Activated CD8-positive, alpha-beta memory T cell treated with anti-CD3 and anti-CD28 coated beads, Interleukin-2, amount 50 U/mL, for 24 hours (primary cell): Measurements from ENCODE around the gene DSTN.
A peak's percentile ranks its signal among the peaks of the same experiment; 100 is the strongest.

Experiments used
- DNase-seq: peaks from one replicate; pipeline ENCODE4 v3.0.0-alpha.2; 2020; ENCODE audit errors: extremely low read depth

The DSTN gene

DNA sequence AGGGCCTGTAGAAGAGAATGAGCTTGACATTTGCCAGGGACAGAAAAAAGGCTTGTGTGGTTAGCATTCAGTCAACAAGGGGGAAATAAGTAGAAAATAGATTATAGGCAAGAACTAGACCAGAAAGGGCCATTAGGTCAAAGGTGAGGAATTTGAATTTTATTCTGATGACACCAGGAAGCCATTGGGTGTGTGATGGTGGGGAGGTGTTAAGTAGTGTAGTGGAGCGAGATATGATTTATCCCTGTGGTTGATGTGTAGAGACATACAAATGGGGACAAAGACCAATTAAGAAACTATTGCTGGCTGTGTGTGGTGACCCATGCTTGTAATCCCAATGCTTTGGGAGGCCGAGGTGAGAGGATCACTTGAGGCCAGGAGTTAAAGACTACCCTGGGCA is 11.0 kb downstream of the DSTN start:
- DNase-seq, result no peak

DNA sequence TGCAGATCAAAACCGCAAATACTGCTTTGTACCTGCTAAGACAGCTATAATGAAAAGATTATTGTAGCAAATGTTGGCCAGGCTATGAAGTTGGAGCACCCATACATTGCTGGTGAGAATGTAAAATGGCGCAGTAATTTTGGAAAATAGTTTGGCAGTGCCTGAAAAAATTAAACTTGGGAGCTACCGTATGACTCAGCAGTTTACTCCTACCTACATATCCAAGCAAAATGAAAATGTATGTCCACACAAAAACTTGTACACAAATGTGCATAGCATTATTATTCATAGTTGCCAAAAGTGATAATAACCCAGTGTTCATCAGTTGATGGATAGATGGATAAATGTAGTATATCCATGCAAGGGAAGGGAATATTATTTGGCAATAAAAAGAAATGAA is 13.3 kb downstream of the DSTN start:
- no peak for DNase-seq

DNA sequence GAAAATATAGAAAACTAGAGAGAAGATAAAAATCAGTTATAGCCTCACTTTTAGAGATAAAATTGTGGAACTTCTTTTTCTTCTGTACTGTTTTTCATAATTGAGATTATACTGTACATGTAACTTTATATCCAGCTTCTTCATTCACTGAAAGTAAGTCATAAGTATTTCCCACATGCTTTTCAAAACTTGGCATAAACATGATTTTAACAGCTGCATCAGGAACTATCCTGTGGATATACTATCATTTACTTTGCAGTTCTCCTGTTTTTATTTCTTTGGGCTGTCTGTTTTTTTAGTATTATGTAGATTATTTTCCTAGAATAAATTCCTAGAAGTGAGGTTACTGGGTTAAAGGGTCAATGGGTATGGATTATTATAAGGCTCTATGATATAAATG is 14.8 kb downstream of the DSTN start:
- DNase-seq, result no peak

DNA sequence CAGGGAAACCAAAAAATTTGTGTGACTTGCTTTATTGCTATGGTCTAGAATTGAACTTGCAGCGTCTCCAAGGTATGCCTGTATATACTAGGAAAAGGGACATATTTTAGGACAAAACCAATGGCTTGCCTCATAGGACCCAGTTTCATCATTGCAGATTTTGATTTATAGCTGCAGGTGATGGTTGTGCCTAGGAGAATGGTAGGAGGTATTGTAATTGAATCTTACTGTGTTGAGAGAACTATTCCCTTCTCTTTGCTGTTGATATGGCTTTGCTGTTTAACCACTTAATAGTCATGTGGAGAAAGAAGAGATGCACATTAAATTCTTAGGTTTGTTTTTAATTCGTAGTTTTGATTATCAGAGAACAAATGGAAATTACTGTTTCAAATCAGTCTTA is 16.4 kb downstream of the DSTN start:
- DNase-seq, result no peak

DNA sequence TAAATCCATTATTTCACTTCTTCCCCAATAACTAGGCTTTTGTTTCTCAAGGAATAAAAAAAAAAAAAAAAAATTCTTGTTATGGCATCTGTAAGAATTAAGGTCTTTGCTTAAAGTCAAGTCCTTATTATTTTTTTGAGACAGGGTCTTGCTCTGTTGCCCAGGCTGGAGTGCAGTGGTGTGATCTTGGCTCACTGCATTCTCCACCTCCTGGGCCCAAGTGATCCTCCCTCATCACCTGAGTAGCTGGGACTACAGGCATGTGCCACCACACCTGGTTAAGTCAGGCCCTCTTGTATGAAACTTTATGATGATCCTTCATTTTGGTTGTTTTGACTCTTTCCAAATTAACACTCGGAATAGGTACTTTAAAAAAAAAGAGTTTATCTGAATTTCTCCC is 17.3 kb downstream of the DSTN start:
- no peak for DNase-seq

DNA sequence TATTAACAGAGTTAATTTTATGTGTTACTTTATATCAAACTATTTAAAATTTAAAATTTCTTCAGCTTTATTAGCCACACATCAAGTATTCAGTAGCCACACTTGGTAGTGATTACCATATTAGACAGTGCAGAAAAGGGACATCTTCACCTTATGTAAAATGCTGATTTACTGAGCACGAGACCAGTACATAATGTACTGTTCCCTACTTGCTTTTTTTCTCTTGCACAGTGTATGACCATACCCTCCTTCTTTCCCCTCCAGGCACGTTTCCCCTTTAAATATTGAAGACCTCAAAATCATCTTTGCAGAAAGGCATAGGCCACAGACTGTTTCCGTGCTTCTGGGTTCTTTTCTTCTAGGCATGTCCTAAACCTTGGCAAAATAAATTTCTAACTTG is 17.9 kb downstream of the DSTN start:
- no peak for DNase-seq

DNA sequence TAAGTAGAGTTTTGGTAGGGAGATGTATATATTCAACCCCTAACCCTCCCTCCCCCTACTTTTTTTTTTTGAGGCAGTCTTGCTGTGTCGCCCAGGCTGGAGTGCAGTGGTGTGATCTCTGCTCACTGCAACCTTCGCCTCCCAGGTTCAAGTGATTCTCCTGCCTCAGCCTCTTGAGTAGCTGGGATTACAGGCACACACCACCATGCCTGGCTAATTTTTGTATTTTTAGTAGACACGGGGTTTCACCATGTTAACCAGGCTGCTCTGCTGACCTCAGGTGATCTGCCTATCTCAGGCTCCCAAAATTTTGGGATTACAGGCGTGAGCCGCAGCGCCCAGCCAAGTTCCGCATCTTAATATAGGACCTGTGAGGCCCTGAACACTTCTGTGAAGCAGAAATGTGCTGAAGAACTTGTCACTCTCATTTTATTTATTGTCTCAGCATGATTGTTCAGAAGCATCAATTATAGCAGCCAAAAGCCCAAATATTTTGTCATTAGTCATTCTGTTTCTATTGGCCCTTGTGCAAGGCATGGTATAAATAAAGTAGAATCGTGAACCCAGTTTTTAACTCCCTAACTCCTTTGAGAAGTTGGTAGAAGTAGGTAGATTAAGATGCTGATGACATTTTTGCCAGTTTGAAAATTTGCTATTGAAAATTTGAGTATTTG is 19.4 kb downstream of the DSTN start:
- no peak for DNase-seq

DNA sequence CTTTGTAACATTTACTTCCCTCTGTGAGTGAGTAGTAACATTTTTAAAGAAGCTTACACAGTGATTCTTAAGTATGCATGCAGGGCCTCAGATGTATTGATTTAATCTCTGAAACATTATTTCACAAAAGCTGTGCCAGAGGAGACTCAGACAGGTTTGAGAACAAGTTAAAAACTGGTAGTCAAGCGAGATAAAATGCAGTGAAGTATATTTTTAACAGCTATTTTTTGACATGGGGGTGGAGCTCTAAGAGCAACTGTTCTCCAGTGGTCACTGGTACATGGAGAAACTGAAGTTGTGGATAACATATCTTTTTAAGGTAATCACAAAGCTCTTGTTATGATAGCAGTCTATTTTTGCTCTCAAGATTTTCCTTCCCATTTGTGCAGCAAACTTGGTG is 20.4 kb downstream of the DSTN start:
- no peak for DNase-seq

DNA sequence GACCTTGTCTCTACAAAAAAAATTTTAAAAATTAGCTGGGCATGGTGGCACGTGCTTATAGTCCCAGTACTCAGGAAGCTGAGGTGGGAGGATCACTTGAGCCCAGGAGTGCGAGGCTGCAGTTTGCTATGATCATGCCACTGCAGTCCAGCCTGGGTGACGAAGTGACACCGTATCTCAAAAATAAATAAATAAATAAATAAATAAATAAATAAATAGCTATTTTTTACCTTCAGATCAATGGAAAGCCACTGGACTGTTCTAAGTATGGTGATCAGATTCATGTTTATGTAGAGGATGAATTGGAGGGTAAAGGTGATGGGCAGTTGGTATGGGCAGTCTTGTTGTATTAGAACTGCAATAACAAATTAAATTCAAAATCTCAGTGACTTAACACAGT is 24.0 kb downstream of the DSTN start:
- DNase-seq, result no peak

DNA sequence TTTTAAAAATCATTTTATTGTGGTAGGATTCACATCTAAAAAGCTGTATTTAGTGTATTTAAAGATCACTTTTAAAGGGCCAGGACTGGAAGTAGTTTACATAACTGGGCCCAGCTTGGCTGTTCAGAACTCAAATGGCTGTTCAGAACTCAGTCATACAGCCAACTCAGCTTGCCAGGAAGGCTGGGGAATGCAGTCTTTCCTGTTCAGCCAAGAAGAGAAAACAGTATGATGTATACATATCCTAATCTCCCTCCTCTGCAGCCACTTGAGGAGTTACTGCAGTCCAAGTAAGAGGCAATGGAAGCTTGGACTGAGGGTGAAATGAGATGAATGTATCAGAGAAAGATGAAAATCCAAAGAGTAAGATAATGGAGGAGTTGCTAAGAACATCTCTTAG is 24.6 kb downstream of the DSTN start:
- DNase-seq, result no peak

DNA sequence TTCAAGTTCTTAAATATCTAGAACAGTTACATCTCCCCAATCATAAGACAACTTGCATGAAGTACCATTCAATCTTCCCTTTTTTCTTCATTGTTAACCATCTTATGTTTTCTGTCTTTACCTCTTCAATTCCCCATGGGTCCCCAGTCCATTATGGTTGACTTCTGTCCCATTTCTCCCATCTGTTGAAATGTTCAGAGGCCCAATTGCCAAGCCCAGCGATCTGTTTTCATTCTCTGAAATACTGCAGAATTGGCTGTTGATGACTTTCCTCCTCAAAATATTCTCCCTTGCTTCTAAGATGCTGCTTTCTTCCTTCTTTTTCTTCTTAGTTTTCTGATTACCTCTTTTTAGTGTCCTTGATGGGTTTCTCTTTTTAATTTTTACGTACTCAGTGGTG is 26.0 kb downstream of the DSTN start:
- DNase-seq, result no peak

DNA sequence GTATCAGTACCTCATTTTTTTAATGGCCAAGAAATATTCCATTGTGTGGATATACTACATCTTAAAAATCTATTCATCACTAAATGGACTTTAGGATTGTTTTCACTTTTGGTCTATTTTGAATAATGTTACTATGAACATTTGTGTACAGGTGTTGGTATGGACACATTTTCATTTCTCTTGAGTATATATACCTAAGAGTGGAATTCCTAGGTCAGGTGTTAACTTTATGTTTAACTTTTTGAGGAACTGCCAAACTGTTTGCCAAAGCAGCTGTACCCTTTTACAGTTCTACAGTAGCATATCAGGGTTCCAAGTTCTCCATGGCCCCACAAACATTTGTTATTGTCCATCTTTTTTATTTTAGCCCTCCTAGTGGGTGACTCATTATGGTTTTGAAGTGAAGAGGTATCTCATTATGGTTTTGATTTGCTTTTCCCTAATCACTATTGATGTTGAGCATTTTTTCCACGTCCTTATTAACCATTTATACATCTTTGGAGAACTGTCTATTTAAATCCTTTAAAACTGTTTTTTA is 28.2 kb downstream of the DSTN start:
- no peak for DNase-seq

DNA sequence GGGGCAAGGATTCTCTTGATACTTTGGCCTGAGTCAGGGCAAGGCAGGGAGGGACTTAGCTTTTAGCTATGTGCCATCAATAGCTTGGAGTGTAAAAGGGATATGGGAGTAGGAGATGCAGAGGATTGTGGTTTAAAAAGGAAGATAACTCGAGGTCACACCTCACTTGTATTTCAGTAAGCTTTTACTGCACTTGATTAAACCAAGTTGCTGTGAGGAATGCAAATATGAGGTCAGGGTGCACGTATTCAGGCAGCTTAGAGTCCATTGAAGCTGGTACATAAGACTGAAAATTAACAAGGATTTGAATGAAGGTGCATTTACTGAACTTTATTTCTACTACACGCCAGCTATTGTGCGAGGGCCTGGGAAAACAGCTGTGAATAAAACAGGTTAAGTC is 32.1 kb downstream of the DSTN start:
- no peak for DNase-seq

DNA sequence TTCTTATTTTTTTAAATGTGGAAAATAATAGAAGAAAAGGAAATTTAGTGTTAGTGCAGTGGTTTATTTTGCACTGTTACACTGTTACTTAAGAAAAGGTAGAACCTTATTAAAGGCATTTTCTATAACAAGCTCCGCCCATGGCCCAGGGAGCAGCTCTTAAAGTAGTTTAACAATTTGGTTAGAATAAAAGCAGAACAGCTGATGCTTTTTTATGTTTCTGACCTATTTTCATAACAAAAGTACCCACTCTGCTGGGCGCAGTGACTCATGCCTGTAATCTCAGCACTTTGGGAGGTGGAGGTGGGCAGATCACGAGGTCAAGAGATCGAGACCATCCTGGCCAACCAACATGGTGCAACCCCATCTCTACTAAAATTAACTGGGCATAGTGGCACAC is 32.6 kb downstream of the DSTN start:
- no peak for DNase-seq

DNA sequence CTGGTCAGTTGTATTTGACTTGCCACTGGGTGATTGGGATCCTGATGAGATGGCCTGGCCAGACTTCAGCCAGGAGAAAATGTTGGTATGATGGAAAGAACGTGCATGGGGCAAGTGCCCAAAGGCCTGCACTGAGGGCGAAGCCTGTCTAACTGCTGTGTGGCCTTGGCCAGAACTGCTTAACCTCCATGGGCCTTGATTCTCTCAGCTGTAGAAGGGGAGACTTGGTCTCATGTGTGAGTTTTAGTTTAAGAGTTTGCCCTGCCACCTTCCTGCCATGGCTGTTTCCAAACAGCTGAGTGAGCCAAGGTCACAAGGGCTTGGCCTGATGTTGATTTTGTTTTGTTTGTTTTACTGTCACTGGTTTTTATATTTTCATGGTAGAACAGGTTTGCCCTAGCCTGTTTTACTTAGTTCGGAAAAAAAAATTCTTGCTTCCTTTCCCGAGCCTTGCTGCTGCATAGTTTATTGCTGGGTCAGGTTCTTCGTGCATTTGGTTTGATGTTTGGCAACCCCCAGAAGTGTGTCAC is 35.3 kb downstream of the DSTN start:
- DNase-seq, result no peak

DNA sequence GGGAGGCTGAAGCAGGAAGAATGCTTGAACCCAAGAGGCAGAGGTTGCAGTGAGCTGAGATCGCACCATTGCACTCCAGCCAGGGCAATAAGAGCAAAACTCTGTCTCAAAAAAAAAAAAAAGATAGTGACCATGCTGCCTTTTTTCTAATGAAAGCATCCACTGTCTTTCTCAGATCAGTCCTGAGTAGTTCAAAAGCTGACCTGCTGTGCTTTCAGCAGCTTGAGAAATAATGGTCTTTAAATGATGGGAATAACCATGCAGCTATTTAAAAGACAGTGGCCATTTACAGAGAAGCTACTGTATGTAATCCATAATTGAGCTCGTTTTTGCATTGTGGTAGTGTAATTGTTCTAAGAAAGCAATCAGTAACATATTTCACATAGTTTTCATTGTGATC is 36.1 kb downstream of the DSTN start:
- no peak for DNase-seq

DNA sequence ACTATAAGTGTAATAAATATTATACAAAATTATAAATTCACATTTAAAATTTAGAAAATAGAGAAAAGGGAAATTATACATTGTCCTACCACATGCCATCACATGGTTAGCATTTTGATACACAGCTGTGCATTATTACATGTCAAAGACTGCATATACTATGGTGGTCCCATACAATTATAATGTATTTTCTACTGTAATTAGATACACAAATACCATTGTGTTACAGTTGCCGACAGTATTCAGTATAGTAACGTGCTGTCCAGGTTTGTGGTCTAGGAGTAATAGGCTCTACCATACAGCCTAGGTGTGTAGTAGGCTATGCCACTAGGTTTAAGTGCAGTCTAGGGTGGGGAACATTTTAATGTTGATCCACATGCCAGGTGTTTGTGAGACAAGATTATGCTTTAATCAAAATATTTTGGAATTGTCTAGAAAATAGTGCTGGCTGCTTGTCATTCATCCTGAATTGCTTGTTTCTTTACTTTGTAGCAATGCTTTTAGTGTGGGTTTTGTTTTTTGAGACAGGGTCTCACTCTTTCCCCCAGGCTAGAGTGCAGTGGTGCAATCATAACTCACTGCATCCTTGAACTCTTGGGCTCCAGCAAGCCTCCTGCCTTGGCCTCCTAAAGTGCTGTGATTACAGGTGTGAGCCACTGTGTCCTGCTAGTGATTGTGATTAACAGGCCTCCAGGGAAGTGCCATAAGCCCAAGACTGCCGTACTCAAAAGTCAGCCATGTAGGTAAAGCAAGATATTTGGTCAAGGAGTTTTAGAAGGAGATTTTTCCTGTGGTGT is 39.0 kb downstream of the DSTN start:
- DNase-seq, result no peak

DNA sequence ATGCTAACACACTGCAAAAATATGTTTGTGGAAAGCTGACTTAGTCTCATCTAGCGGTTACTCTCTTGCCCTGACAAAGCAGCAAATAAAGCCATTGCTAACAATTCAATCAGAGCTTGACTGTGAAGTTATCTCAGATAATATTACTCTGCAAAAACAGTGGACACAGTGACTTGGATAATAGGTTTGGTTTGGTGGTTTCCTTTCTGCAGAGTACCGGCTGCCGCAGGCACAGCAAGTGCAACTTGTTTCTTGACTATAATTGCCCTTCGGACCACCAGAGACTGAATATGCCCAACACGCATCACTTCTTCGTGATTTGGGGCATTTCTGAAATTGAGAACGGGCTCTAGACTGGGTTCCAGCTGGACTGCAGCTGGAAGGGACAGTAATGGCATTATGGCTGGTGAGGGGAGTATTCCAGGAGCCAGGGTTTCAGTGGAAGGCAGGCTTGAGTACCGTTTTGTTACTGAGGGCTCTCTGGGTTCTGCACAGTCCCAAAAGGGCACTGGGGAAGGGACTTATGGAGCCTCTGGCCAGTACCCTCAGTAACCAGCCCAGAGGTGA is 40.0 kb downstream of the DSTN start:
- DNase-seq, result no peak

DNA sequence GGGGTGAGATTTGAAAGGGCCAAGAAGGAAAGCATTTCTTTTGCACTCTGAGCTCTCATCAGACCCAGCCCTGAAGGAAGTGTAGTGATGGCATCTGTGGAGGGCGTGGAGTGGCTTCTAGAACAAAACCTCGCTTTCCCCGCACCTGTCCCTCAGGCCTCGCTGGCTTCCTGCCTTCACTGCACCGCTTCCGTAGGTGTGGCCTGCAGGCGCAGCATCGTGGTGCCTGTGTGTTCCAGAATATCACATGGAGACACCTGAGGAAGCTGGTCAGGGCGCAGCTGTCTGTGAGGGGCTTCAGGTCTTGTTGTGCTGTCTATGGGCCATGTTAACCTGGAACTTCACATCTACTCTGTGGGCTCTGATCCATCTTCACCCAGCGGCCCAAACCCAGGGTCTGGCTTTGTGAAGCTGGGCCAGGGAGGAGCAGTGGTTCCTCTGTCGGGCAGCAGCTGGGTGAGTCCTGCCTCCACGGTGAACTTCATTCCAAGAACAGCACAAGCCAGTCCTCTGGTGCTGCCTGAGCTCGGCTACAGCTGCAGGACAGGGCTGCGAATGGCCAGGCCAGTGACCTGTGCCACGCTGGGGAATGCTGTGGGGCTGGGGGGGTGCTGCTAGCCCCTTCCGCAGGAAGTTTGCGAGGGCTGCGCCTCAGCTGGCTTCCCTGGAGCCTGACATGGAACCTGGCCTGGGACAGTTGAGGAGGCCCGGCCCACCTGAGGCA is 40.9 kb downstream of the DSTN start:
- DNase-seq, result peak; percentile 13

DNA sequence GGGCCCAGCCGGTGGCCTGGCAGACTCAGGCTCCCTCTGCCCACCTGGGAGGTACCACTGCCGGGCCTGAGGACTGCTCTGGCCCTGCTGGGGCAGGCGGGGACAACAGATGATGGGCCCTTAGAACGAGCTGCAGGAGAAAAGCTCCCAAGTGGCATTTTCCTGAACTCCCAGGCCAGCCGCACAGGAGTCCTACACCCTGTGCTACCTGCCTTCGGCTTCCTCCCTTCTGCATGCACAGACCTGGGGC is 41.3 kb downstream of the DSTN start:
- no peak for DNase-seq

DNA sequence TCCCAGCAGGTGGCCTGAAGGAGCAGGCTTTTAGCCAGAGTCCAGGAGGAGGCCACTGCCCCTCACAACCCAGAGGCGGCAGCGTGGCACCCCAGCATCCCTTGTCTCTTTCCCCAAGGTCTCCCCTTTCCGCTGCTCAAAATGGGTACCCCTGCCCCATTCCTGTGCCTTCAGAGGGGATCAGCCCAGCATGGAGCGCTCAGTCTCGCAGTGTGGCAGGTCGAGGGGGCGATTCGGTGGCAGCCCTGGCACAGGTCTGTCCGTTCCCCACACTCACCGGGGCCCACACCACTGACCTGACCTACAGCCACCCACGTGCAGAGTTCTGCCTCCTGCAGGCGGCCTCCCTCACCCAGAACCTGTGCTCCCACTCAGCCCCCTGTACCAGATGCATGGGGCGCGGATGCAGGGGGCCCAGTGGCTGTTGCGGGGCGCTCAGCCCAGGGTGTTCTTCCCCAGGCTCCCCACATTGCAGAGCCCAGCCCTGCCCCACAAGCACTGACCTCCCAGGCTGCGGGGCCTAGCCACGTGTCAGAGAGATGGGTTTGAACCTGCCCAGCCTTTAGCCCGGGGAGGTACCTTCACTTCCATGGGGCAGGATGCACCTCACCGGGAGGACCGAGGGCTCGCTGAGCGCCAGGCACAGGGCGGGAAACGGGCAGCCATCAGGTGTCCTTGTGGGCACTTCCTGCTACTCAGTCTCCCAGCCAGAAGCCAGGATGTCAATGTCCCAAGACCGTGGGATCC is 41.8 kb downstream of the DSTN start:
- DNase-seq, result no peak
